HUES48 (cell line): Measurements from ENCODE around the gene SLC25A28.

Experiments used
- H3K27ac ChIP-seq: one replicate; pipeline ENCODE4 v1.7.0; 2013; ENCODE audit warnings: low read depth, low read length, inconsistent platforms
- H3K27me3 ChIP-seq: 2 replicates; pipeline ENCODE4 v1.6.1; 2013; ENCODE audit warnings: mild to moderate bottlenecking, low read length; ENCODE audit not compliant: control insufficient read depth, insufficient read depth
- H3K36me3 ChIP-seq: 2 replicates; pipeline ENCODE4 v1.6.1; 2013; ENCODE audit warnings: low read length; ENCODE audit not compliant: control insufficient read depth, insufficient read depth
- H3K4me1 ChIP-seq: 2 replicates; pipeline ENCODE4 v1.6.1; 2013; ENCODE audit warnings: mild to moderate bottlenecking, low read length; ENCODE audit not compliant: control insufficient read depth, insufficient read depth
- H3K4me3 ChIP-seq: 2 replicates; pipeline ENCODE4 v1.5.1; 2013; ENCODE audit warnings: mild to moderate bottlenecking, low read depth, low read length
- H3K9ac ChIP-seq: 2 replicates; pipeline ENCODE4 v1.6.1; 2013; ENCODE audit warnings: mild to moderate bottlenecking, low read depth, low read length, moderate library complexity
- H3K9me3 ChIP-seq: 2 replicates; pipeline ENCODE4 v1.6.1; 2013; ENCODE audit warnings: low read length; ENCODE audit not compliant: control insufficient read depth, insufficient read depth

The SLC25A28 gene, protein sequence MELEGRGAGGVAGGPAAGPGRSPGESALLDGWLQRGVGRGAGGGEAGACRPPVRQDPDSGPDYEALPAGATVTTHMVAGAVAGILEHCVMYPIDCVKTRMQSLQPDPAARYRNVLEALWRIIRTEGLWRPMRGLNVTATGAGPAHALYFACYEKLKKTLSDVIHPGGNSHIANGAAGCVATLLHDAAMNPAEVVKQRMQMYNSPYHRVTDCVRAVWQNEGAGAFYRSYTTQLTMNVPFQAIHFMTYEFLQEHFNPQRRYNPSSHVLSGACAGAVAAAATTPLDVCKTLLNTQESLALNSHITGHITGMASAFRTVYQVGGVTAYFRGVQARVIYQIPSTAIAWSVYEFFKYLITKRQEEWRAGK

DNA sequence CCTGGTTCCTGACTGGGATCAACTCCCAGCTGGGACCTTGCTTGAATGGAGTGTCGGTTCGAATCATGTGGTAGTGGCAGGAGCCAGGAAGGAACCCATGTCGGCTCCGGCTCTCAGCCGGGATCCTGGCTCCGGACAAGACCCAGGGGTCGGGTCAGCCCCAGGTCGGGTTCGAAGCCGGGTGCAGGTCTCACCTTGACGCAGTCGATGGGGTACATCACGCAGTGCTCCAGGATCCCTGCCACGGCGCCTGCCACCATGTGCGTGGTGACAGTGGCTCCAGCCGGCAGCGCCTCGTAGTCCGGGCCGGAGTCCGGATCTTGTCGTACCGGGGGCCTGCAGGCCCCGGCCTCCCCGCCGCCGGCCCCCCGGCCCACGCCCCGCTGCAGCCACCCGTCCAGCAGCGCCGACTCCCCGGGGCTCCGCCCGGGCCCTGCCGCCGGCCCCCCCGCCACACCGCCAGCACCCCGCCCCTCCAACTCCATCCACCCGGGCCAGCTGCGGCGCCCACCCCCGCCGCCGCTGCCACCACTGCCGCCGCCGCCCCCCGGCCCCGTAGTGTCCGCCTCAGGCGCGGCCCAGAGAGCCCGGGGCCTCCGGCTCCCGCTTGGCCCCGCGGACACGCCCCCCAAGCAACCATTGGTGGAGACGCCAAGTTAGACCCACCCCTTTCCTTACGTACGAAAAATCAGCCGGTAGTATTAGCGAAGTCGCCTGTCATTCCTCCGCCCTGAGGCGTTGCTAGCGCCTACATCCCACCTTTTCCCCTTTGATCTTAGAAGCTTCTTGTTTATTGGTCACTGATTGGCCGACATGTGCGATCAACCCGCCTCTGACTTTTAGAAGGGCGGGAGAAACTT, at the start of gene SLC25A28:
TSS of gene SLC25A28 (minus strand) at position 589 of the 860 bp plus-strand sequence. CDS start at position 485, 104 bp downstream.
- Histone ChIP-seq H3K27ac (peak within 1 kb of the TSS; percentile 96), H3K27me3 (no peaks in the 10 kb centered on the region), H3K9me3 (no peaks in the 10 kb centered on the region), H3K9ac (peak within 1 kb of the TSS; percentile 85), H3K4me1 (peaks cover 25% of the 10 kb centered on the region), H3K36me3 (no peaks in the 10 kb centered on the region), H3K4me3 (peak within 1 kb of the TSS; percentile 86)

DNA sequence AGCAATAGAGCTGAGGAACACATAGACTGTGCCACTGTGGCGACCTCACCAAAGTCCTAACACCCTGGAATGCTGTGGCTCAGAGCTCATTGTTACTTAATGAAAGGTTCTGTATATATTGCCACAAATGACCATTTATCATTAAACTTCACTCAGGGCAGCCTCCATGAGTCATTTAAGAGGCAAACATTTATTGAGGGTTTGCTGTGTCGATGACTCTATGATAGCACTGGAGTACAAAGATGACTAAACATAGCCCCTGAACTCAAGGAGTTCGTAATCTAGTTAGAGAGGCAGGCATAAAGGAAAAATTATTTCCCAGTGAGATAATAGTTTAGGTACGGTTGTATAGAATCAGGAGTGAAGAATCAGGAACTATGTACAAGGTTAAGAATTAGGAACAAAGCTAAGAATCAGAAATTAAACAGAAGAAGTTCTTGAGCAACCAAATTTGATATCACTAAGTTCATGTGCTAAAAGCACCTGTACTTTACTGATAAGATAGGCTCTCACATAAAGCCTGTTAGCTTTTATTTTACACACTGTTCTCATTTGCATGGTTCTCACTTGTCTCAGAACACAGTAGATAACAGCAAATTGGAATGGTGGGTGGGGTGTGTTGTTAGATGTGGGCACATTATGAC, 47.0 kb upstream of the SLC25A28 start:
- Histone ChIP-seq H3K4me3 (no peak overlapping the region), H3K27ac (no peak overlapping the region), H3K9me3 (no peaks in the 10 kb centered on the region), H3K36me3 (peaks cover 34% of the 10 kb centered on the region), H3K9ac (no peak overlapping the region), H3K27me3 (no peaks in the 10 kb centered on the region), H3K4me1 (no peaks in the 10 kb centered on the region)

DNA sequence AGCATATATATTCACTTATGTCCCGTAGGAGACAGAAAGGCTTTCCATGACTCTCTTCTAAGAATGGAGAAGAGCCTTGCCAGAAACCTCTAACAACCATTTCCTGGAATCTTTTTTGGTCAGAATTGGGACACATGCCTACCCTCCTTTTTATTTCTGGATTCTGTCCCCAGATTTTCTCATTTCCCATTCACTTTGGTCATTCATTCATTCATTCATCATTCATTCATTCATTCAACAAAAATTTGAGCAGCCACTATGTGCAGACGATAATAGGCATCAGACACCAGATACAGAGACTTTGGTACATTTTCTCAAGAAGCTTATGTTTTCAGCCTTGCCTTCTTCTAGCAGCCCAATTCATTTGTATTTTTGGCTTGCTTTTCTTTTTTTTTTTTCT, 45.1 kb upstream of the SLC25A28 start:
- Histone ChIP-seq H3K9ac (no peak overlapping the region), H3K4me3 (no peak overlapping the region), H3K36me3 (peaks cover 33% of the 10 kb centered on the region; the same call in 1 of the 2 replicates), H3K9me3 (no peaks in the 10 kb centered on the region), H3K27ac (no peak overlapping the region), H3K4me1 (0 out of 2 replicates have a peak, but pooled peaks cover under 1% of the 10 kb centered on the region), H3K27me3 (no peaks in the 10 kb centered on the region)

DNA sequence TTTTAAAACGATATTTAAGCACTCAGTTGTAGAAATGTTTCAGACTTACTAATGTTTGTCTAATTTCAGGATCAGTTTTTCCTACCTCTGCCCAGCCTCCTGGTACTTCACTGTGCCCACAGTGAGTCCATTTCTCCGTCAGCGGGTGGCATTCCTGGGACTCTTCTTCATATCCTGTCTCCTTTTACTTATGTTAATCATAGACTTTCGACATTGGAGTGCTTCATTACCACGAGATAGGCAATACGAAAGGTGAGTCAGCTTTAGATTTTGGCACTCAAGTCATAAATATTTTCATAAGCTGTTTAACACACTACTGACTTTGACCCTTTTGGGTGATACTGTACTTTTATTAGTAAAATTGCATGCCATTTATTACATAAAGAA, 41.1 kb upstream of the SLC25A28 start:
- no peak overlapping the region for H3K9ac ChIP-seq
- no peak overlapping the region for H3K4me3 ChIP-seq
- no peak overlapping the region for H3K27ac ChIP-seq
- peaks cover 16% of the 10 kb centered on the region for H3K27me3 ChIP-seq
- H3K9me3 ChIP-seq, result no peaks in the 10 kb centered on the region
- 0 out of 2 replicates have a peak, but pooled peaks cover 3% of the 10 kb centered on the region for H3K4me1 ChIP-seq
- H3K36me3 ChIP-seq, result peaks cover 27% of the 10 kb centered on the region; the same call in 1 of the 2 replicates

DNA sequence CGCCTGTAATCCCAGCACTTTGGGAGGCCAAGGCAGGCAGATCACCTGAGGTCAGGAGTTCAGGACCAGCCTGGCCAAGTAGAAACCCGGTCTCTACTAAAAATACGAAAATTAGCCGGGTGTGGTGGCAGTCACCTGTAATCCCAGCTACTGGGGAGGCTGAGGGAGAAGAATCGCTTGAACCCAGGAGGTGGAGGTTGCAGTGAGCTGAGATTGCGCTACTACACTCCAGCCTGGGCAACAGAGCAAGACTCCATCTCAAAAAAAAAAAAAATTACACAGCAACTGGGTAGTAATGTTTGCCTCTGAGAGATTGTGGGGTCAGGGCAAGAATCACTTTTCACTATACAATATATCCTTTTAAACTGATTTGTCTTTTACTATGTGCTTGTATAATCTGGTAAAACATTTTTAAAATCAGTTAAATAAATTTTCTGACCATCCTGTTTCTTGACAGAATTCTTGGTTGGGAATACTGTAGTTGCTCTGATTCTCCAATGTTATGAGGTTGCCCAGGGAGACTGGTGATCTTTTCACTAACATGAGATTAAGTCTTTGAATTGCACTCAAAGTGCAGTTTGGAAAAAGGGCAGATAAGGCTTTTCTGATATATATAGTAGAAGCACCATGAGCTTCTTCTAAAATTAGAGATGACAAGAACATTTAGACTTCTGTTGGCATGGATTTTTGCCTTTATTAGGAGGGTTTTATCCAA, 40.6 kb upstream of the SLC25A28 start:
- no peaks in the 10 kb centered on the region for H3K9me3 ChIP-seq
- H3K27ac ChIP-seq, result no peak overlapping the region
- peaks cover 16% of the 10 kb centered on the region for H3K27me3 ChIP-seq
- no peak overlapping the region for H3K9ac ChIP-seq
- no peak overlapping the region; the same call in 1 of the 2 replicates for H3K4me3 ChIP-seq
- 0 out of 2 replicates have a peak, but pooled peaks cover 3% of the 10 kb centered on the region for H3K4me1 ChIP-seq
- peaks cover 25% of the 10 kb centered on the region; the same call in 1 of the 2 replicates for H3K36me3 ChIP-seq

DNA sequence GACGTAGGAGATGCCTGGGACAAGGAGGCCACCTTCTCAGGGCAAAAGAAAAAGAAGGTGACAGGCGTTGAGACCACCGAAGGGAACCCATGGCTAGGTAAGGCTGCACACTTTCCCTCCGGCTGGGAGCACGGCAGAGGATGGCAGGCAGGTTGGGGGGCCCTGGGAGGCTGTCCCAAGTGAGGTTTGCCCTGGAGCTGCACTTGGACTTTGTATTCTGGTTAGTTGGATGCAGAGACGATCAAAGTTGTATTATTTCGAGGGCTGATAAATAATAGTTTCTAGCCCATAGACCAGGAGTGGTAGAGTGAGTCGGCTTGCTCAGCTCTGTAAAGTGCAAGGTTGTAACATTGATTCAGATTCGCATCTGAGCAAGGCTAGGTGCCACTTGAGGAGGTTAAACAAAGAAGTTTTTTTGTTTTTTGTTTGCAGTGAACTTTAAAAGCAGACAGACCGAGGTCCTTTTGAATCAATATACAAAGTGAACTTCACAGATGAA, 39.7 kb upstream of the SLC25A28 start:
- peak overlapping the region; percentile 86 for H3K4me3 ChIP-seq
- no peak overlapping the region for H3K27ac ChIP-seq
- H3K36me3 ChIP-seq, result peaks cover 19% of the 10 kb centered on the region; the same call in 1 of the 2 replicates
- 0 out of 2 replicates have a peak, but pooled peaks cover 3% of the 10 kb centered on the region for H3K4me1 ChIP-seq
- peak overlapping the region; percentile 58 for H3K9ac ChIP-seq
- no peaks in the 10 kb centered on the region for H3K9me3 ChIP-seq
- peaks cover 16% of the 10 kb centered on the region for H3K27me3 ChIP-seq

DNA sequence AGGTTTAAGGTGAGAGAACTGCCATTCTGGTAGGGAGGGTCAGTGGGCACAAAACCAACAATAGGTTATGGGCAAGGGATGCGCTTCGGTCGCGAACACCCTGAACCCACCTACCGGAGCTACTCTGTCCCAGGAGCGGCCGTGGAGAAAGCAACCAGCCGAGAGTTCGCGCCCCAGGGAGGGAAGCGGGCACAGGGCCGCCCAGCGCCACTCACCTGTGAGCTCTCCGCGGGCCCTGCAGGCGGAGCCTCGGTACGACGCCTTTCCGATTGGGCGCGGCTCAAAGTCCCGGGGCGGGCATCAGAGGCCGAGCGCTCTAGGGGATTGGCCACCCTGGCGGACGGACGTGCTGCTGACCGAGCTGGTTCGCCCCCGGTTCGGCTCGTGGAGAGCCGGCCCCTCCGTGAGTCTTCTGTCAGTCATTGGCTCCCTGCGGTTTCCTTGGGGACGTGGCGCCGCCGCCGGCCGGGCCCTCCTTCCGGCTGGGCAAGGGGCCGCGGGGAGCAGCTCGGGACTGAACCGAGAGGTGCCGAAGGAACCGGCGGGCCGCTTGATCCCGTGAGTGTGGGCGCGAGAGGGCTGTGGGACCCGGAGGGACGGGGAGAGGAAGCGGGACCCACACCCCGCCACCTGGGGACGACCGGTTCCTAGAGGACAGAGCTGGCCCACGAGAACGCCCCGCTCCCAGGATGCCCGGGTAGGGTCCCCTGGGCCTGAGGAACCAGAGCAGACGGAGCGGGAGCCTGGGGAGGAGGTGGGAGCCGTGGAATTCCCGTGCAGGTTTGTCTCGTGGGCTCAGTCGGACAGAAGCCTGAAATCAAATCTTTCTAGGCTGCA, 39.0 kb upstream of the SLC25A28 start, which contains the start of gene ENTPD7:
TSS of gene ENTPD7 (plus strand) at position 479 of the 837 bp plus-strand sequence. CDS start 448 bp downstream, outside the sequence.
- H3K4me3 ChIP-seq, result peak within 1 kb of the TSS; percentile 86
- no peaks in the 10 kb centered on the region for H3K9me3 ChIP-seq
- H3K27me3 ChIP-seq, result peaks cover 16% of the 10 kb centered on the region
- H3K9ac ChIP-seq, result peak within 1 kb of the TSS; percentile 58
- peaks cover 15% of the 10 kb centered on the region; the same call in 1 of the 2 replicates for H3K36me3 ChIP-seq
- no peak within 1 kb of the TSS for H3K27ac ChIP-seq
- H3K4me1 ChIP-seq, result 0 out of 2 replicates have a peak, but pooled peaks cover 3% of the 10 kb centered on the region

DNA sequence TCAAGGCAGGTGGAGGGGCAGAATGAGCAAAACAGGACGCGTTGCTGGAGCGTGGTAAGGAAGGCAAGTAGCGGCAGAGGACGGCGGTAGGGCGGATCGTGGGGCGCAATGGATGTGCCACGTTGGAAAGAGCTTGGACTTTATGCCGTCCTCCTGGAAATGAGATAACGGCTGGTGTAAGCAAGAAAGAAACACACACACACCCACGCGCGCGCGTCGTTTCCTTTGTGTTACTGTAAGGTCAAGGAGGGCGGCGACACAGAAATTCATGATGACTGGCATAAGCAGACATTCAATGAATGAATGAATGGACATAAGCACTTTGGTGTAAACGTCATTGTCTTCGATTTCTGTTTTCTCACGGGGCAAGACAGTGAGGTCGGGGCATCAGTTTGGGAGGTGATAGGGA, 38.4 kb upstream of the SLC25A28 start:
- Histone ChIP-seq H3K9ac (no peak overlapping the region), H3K9me3 (no peaks in the 10 kb centered on the region), H3K36me3 (peaks cover 14% of the 10 kb centered on the region; the same call in 1 of the 2 replicates), H3K27me3 (peaks cover 16% of the 10 kb centered on the region), H3K4me3 (peak overlapping the region; percentile 86), H3K4me1 (0 out of 2 replicates have a peak, but pooled peaks cover 3% of the 10 kb centered on the region), H3K27ac (no peak overlapping the region)

DNA sequence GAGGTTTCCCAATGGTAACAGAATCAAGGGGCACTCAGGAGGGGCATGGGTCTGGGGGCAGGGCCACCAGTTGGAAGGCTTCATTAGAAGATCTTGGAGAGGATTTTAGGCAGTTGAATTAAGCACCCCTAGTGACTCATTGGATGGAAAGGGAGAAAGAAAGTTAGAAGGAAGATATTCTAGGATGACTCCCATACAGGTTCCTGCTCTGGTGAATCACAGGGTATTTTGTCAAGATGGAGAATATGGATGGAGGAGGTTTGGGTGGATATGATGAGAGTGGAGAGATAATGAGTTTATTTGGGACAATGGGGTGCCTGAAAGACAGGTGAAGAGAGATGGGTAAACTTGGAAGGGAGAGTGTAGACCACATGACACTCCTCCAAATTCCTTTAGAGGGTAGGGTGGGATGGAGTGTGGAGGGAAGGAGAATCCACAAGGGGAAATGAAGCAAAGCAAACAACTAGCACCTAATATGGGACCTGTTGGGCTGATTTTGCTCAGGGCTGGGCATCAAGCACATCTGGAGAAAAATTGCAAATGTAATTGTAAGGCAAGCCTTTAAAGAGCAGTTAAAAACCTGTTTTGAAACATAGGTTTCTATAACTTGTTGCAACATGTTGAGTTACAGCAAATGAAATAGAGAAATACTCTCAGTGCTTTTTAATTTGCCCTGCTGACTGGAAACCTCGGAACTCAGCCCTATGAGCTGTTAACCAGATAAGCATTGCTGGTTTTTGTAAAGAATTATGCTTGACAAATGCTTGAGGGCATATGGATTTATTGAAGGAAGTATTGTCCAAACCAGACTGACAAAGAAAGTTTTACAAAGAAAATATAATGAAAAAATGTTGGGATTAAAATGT, 36.2 kb upstream of the SLC25A28 start:
- Histone ChIP-seq H3K27ac (no peak overlapping the region), H3K36me3 (no peaks in the 10 kb centered on the region), H3K9me3 (no peaks in the 10 kb centered on the region), H3K9ac (no peak overlapping the region), H3K4me3 (no peak overlapping the region), H3K4me1 (0 out of 2 replicates have a peak, but pooled peaks cover 3% of the 10 kb centered on the region), H3K27me3 (peaks cover 16% of the 10 kb centered on the region)
